Measurements from ENCODE around the gene PSMB10. TPM values are rescaled to one million over a fixed set of nuclear protein-coding genes. Genes with fewer than 3 reads are reported as not detected.
"Not testable (repeated sequence)": the region's sequence is repeated elsewhere in the genome, so short reads cannot be mapped to it uniquely, and the experiment has no call there.

Gene PSMB10
- total RNA-seq, 1 experiment from 2014 or later: 41.0 TPM

DNA sequence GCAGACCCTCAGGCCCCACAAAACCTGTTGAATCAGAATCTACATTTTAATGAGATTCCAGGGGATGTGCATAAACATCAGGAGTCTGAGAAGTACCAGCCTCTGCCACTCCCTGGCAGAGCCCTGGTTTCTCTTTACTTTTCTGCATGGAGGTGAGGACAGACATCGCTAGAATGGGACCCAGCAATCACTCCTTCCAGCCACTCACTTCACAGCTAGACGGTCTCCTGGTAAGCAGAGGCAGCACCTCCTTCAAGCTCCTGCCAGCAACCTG lies 21.2 kb downstream of the PSMB10 start:
- H3K27ac ChIP-seq (ENCODE audit: low read depth, low read length); RAD21 ChIA-PET (ENCODE audit: low non-redundant PET in 1 of 2, low total read pairs in 2 of 2, uncharacterized antibody in 2 of 2, unreplicated experiment in 2 of 2); intact Hi-C loops (cut with micrococcal nuclease); CTCF ChIA-PET; H3K9me3 ChIP-seq (ENCODE audit: control insufficient read depth in 1 of 2, insufficient read depth in 1 of 2, low read depth in 1 of 2, low read length in 2 of 2); H3K36me3 ChIP-seq (ENCODE audit: control insufficient read depth in 1 of 2, insufficient read depth in 2 of 2, low read length in 2 of 2); H3K4me3 ChIP-seq (replicated peaks in 1 of 2; ENCODE audit: low read depth in 1 of 2, low read length in 2 of 2); H2AFZ ChIP-seq (ENCODE audit: low read depth, low read length, poor library complexity, severe bottlenecking); H3K79me2 ChIP-seq (ENCODE audit: insufficient read depth, low read length); H3K9me2 ChIP-seq (ENCODE audit: insufficient read depth); H3K27me3 ChIP-seq (ENCODE audit: insufficient read depth, low read length); H3K4me2 ChIP-seq (ENCODE audit: low read length); H3K9ac ChIP-seq (ENCODE audit: low read length); POLR2A ChIA-PET; DNase-seq (ENCODE audit: low read depth, low spot score); H4K20me1 ChIP-seq (ENCODE audit: insufficient read depth); ATAC-seq; BruUV-seq (replicated peaks): not testable (repeated sequence)
- peaks cover 12 to 16% of the 10 kb centered on the region in 2 experiments for H3K4me1 ChIP-seq (ENCODE audit: control insufficient read depth in 1 of 2, insufficient read depth in 2 of 2, low read length in 2 of 2)

DNA sequence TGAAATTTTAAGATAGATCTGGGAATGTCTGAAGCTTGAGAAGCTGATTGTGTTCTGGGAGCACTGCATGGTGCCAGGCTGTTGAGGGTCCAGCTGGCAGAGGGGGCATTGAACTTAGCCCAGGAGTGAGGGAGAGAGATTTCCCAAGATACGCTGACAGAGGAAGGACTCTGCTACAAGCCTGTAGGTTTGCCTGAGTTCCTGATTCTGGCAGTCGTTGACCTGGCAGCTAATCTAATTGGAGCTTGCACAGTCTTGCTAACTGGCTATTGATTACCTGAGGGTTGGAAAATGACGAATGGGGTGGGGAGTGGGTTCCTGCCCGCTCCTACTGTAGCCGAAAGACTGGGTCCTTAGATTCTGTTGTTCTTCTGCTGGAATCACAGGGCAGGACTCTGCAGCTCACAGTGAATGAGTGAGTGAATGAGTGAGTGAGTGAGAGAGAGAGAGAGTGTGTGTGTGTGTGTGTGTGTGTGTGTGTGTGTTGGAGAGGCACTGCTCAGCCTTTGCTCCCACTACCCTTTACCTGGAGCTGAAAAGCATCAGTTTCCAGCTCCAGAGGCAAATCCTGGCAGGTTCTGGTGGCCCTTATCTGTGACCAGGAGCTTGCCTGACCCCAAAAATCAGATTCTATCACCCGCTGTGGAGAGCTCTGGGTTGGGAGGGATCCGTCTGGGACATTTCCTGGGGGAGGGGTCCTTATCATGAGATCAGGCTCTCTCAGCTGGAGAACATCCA lies 21.7 kb downstream of the PSMB10 start:
- peaks cover 12 to 16% of the 10 kb centered on the region in 2 experiments for H3K4me1 ChIP-seq (ENCODE audit: control insufficient read depth in 1 of 2, insufficient read depth in 2 of 2, low read length in 2 of 2)
- CTCF ChIA-PET: no interaction called here
- H3K79me2 ChIP-seq (ENCODE audit: insufficient read depth, low read length): no peaks in the 10 kb centered on the region
- H2AFZ ChIP-seq (ENCODE audit: low read depth, low read length, poor library complexity, severe bottlenecking): no peak overlapping the region
- ATAC-seq (no peak), DNase-seq (ENCODE audit: low read depth, low spot score) (no peak)
- intact Hi-C loops (cut with micrococcal nuclease): no loop called here
- H3K9me2 ChIP-seq (ENCODE audit: insufficient read depth): no peaks in the 10 kb centered on the region
- H3K36me3 ChIP-seq (ENCODE audit: control insufficient read depth in 1 of 2, insufficient read depth in 2 of 2, low read length in 2 of 2): no peaks in the 10 kb centered on the region; a peak in 1 of 4 replicates
- no peak overlapping the region for H3K27ac ChIP-seq (ENCODE audit: low read depth, low read length)
- H3K4me2 ChIP-seq (ENCODE audit: low read length): no peak overlapping the region
- POLR2A ChIA-PET: no interaction called here
- no peak overlapping the region for H3K4me3 ChIP-seq (replicated peaks in 1 of 2; ENCODE audit: low read depth in 1 of 2, low read length in 2 of 2)
- no peaks in the 10 kb centered on the region for H4K20me1 ChIP-seq (ENCODE audit: insufficient read depth)
- no peaks in the 10 kb centered on the region for H3K9me3 ChIP-seq (ENCODE audit: control insufficient read depth in 1 of 2, insufficient read depth in 1 of 2, low read depth in 1 of 2, low read length in 2 of 2)
- RAD21 ChIA-PET (ENCODE audit: low non-redundant PET in 1 of 2, low total read pairs in 2 of 2, uncharacterized antibody in 2 of 2, unreplicated experiment in 2 of 2): interaction anchor here in 1 of 2 experiments (0.7 kb wide), 1 partner anchor 16 kb away, joined by 3 read pairs; no protein-coding TSS in a partner anchor
- H3K9ac ChIP-seq (ENCODE audit: low read length): no peak overlapping the region
- no TSS peak for BruUV-seq (replicated peaks)
- no peaks in the 10 kb centered on the region for H3K27me3 ChIP-seq (ENCODE audit: insufficient read depth, low read length)
- TF ChIP-seq, protein P1, sequence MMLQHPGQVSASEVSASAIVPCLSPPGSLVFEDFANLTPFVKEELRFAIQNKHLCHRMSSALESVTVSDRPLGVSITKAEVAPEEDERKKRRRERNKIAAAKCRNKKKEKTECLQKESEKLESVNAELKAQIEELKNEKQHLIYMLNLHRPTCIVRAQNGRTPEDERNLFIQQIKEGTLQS (IDR thresholded peaks at IDR 0.05): no peak
- TF ChIP-seq, protein P2, sequence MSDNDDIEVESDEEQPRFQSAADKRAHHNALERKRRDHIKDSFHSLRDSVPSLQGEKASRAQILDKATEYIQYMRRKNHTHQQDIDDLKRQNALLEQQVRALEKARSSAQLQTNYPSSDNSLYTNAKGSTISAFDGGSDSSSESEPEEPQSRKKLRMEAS (IDR thresholded peaks at IDR 0.05): no peak
- TF ChIP-seq YY1 (IDR thresholded peaks at IDR 0.05; ENCODE audit: extremely low read depth, insufficient replicate concordance, low read depth, low read length) (no peak), ELF1 (IDR thresholded peaks at IDR 0.05; ENCODE audit: borderline replicate concordance, low read depth) (no peak), SIN3A (IDR thresholded peaks at IDR 0.05; ENCODE audit: low read depth) (no peak), CBX3 (IDR thresholded peaks at IDR 0.05; ENCODE audit: low read depth) (no peak), EZH2phosphoT487 (IDR thresholded peaks at IDR 0.05; ENCODE audit: borderline replicate concordance) (no peak), SRF (IDR thresholded peaks at IDR 0.05; ENCODE audit: low read depth) (no peak), POLR2A (IDR thresholded peaks at IDR 0.05; ENCODE audit: borderline replicate concordance, extremely low read depth, insufficient read depth, insufficient read length) (no peak), RAD21 (IDR thresholded peaks at IDR 0.05; ENCODE audit: low read depth) (no peak), TCF7L2 (IDR thresholded peaks at IDR 0.05; ENCODE audit: borderline replicate concordance, extremely low read depth, insufficient read depth, insufficient read length) (no peak), CEBPB (IDR thresholded peaks at IDR 0.05; ENCODE audit: low read depth) (no peak), CTCF (IDR thresholded peaks at IDR 0.05 in 2 of 3, conservative IDR thresholded peaks at IDR 0.05 in 1 of 3; ENCODE audit: borderline replicate concordance in 1 of 3, insufficient read depth in 1 of 3, low read depth in 2 of 3, low read length in 2 of 3) (no peak), JUND (IDR thresholded peaks at IDR 0.05) (no peak), POLR2AphosphoS5 (IDR thresholded peaks at IDR 0.05; ENCODE audit: low read depth, low read length) (no peak)

Measured in HCT116 (cell line).